C4-2B (cell line): Measurements from ENCODE around the gene EEF1G.

Experiments
- CTCF ChIP-seq: fragments of 450-650 bp; conservative IDR thresholded peaks from 2 replicates; pipeline ENCODE4 v1.5.1; 2017; ENCODE audit warnings: mild to moderate bottlenecking
- ZFX ChIP-seq: fragments of 450-650 bp; IDR thresholded peaks from 2 replicates; pipeline ENCODE4 v1.6.1; 2017

GRCh38 chr11:62555464-62556107, 18.1 kb downstream of the EEF1G start:
- TF ChIP-seq CTCF (no peak), ZFX (no peak)
